ENCODE results near the gene FMN1.

Gene FMN1

GRCh38 chr15:33194704-33195670, at the start of gene FMN1:
Gene FMN1, minus strand, starts transcription at chr15:33194714. Its CDS starts 39,800 bp downstream, at chr15:33154914.
- DNase-seq: peak; percentile 65

GRCh38 chr15:33243869-33244268, 49.4 kb upstream of the FMN1 start:
- no peak for DNase-seq

GRCh38 chr15:33243393-33243792, 48.9 kb upstream of the FMN1 start:
- DNase-seq: no peak

- DNase-seq: no peak
These were observed 48.2 kb upstream of the FMN1 start for GRCh38 chr15:33242669-33243191.

- DNase-seq: no peak
These were observed 47.7 kb upstream of the FMN1 start for GRCh38 chr15:33242165-33242564.

- no peak for DNase-seq
These were observed 42.5 kb upstream of the FMN1 start for GRCh38 chr15:33236841-33237509.

- no peak for DNase-seq
These were observed 39.5 kb upstream of the FMN1 start for GRCh38 chr15:33234020-33234461.

GRCh38 chr15:33226559-33227181, 32.2 kb upstream of the FMN1 start:
- DNase-seq: peak; percentile 70

GRCh38 chr15:33218071-33218491, 23.6 kb upstream of the FMN1 start:
- no peak for DNase-seq

GRCh38 chr15:33215941-33216872, 21.7 kb upstream of the FMN1 start:
- DNase-seq: peak; percentile 2

GRCh38 chr15:33211176-33211808, 16.8 kb upstream of the FMN1 start:
- no peak for DNase-seq

GRCh38 chr15:33209575-33210481, 15.3 kb upstream of the FMN1 start:
- peak; percentile 14 for DNase-seq

- DNase-seq: no peak
These were observed 13.1 kb upstream of the FMN1 start for GRCh38 chr15:33207646-33208045.

GRCh38 chr15:33206366-33206765, 11.9 kb upstream of the FMN1 start:
- DNase-seq: no peak

- no peak for DNase-seq
These were observed 10.4 kb upstream of the FMN1 start for GRCh38 chr15:33204926-33205325.

GRCh38 chr15:33204087-33204486, 9.6 kb upstream of the FMN1 start:
- no peak for DNase-seq

GRCh38 chr15:33201491-33202231, 7.1 kb upstream of the FMN1 start:
- DNase-seq: peak; percentile 34

- DNase-seq: no peak
These were observed 6.4 kb upstream of the FMN1 start for GRCh38 chr15:33200903-33201302.

GRCh38 chr15:33200444-33200843, 5.9 kb upstream of the FMN1 start:
- DNase-seq: no peak

GRCh38 chr15:33198541-33198940, 4.0 kb upstream of the FMN1 start:
- DNase-seq: no peak
